ENCODE data around the gene POLR3E. TPM values are rescaled to one million over a fixed set of nuclear protein-coding genes. Genes with fewer than 3 reads are reported as not detected.

The POLR3E gene
- total and polyA plus RNA-seq, 8 donors = 29.2 to 61.2 (median 52.0) TPM

DNA sequence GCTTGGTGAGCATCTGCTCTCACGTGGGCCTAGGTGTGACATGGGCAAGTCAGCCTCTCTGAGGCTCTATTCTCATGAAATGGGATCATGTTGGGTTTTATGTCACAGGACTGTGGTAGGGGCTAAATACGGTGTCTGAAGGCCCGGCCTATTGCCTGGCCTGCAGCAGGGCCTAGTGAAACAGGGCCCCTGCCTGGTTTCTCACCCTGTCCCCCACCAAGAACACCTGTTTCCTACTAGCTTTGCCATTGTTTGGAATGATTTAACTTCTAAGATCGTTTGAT lies 29.1 kb downstream of the POLR3E start:
- intact Hi-C loops (cut with DNase I) = no loop called here
- ATAC-seq = no peak
- H3K36me3 ChIP-seq = peaks cover 0 to 90% of the 10 kb centered on the region in 2 donors

DNA sequence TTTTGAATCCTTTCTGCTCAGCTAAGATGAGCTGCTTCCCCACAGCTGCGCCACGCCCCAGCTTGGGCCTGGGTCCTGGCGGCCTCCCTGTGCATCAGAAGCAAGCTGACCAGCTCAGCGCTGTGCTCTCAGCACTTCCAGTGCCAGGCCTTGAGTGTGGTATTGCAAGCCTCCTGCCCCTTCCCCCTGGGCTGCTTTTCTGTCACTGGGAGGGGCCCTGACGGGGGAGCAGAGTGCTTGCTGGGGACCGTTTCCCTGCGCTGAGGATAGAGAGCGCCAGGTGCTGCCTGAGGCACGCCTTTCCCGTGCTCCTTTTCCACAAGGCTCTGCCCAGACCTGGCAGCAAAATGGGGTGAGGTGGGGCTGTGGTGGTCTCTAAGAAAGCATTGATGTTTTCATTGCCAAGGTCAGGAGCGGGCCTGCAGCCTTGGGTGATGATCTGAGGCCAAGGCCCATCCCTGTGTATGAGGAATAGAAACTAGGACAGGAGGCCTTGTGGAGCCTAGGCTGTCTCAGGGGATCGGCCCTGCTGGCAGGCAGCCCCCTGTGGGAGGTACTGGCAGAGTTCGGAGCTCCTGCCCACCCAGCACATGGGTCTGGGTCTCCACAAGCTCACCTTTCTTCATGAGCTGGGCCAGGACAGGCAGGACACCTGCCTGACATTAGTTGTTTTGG lies 29.7 kb downstream of the POLR3E start:
- TF ChIP-seq, protein P1, sequence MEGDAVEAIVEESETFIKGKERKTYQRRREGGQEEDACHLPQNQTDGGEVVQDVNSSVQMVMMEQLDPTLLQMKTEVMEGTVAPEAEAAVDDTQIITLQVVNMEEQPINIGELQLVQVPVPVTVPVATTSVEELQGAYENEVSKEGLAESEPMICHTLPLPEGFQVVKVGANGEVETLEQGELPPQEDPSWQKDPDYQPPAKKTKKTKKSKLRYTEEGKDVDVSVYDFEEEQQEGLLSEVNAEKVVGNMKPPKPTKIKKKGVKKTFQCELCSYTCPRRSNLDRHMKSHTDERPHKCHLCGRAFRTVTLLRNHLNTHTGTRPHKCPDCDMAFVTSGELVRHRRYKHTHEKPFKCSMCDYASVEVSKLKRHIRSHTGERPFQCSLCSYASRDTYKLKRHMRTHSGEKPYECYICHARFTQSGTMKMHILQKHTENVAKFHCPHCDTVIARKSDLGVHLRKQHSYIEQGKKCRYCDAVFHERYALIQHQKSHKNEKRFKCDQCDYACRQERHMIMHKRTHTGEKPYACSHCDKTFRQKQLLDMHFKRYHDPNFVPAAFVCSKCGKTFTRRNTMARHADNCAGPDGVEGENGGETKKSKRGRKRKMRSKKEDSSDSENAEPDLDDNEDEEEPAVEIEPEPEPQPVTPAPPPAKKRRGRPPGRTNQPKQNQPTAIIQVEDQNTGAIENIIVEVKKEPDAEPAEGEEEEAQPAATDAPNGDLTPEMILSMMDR (IDR thresholded peaks at IDR 0.05) = no peak

More for the DNA sequence above, 29.1 kb downstream of the POLR3E start:
- Histone ChIP-seq H3K4me1 (peaks cover 0 to 12% of the 10 kb centered on the region in 2 donors), H3K27me3 (no peaks in the 10 kb centered on the region), H3K27ac (no peak overlapping the region), H3K4me3 (no peak overlapping the region), H3K9me3 (no peaks in the 10 kb centered on the region)
- no peak for DNase-seq
- TF ChIP-seq, protein P1 (IDR thresholded peaks at IDR 0.05) = no peak

DNA sequence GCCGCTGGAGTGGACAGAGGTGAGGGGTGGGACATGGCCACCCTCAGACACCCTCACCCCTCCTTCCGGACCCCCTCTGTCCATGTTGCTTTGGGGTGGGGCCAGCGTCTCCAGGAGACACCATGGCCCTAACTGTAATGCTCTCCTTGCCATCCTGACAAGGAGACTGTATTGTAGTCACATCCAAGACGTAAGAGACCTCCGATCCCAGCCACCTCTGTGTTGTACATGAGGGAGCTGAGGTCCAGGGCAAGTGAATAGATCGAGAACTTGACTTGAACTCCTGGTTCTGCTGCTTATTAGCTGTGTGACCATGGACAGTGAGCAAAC lies 30.2 kb downstream of the POLR3E start:
- H3K9me3 ChIP-seq = no peaks in the 10 kb centered on the region
- H3K36me3 ChIP-seq = peaks cover 0 to 90% of the 10 kb centered on the region in 2 donors
- no peak overlapping the region for H3K4me3 ChIP-seq
- peaks cover 0 to 9% of the 10 kb centered on the region in 2 donors for H3K4me1 ChIP-seq
- TF ChIP-seq, protein P1 (IDR thresholded peaks at IDR 0.05) = no peak
- intact Hi-C loops (cut with DNase I) = no loop called here
- no peak overlapping the region for H3K27ac ChIP-seq
- H3K27me3 ChIP-seq = no peaks in the 10 kb centered on the region
- ATAC-seq (no peak), DNase-seq (no peak)

More for the DNA sequence above, 29.7 kb downstream of the POLR3E start:
- Histone ChIP-seq H3K4me1 (peaks cover 0 to 9% of the 10 kb centered on the region in 2 donors), H3K27ac (no peak overlapping the region), H3K4me3 (no peak overlapping the region), H3K36me3 (peaks cover 0 to 90% of the 10 kb centered on the region in 2 donors), H3K27me3 (no peaks in the 10 kb centered on the region), H3K9me3 (no peaks in the 10 kb centered on the region)
- ATAC-seq (no peak), DNase-seq (no peak)
- intact Hi-C loops (cut with DNase I) = no loop called here

DNA sequence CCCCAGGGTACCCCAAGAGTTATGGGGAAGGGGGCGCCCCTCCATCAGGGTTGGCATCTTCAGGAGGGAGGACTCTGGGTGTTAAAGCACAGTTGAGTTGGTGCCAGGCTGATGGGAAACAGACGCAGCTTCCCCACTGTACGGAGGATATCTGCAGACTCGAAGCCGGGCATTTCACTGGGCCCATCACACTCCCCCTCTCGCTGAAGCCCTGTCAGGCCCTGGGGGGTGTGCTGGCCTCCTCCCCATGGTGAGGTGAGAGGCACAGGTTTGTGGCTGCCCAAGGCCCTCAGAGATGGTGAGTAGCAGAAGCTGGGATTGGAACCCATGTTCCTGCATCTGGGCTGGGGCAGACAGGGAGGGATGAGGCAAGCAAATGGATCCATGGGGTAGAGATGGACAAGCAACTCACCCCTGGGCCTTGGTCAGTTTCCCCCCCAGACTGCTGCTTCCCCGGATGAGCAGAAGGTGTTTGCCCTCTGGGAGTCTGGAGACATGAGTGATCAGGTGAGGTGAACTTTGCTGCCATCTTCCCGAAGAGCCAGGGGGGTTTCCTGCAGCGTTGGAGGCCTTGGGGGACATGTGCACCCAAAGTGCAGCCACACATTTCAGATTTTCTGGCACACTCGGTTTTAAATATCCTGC lies 31.0 kb downstream of the POLR3E start:
- ATAC-seq (no peak), DNase-seq (no peak)
- H3K9me3 ChIP-seq = no peaks in the 10 kb centered on the region
- no peak overlapping the region for H3K27ac ChIP-seq
- H3K27me3 ChIP-seq = no peaks in the 10 kb centered on the region
- TF ChIP-seq, protein P1 (IDR thresholded peaks at IDR 0.05) = no peak
- peaks cover 0 to 9% of the 10 kb centered on the region in 2 donors for H3K4me1 ChIP-seq
- no peak overlapping the region for H3K4me3 ChIP-seq
- H3K36me3 ChIP-seq = peaks cover 0 to 91% of the 10 kb centered on the region in 2 donors
- intact Hi-C loops (cut with DNase I) = no loop called here

DNA sequence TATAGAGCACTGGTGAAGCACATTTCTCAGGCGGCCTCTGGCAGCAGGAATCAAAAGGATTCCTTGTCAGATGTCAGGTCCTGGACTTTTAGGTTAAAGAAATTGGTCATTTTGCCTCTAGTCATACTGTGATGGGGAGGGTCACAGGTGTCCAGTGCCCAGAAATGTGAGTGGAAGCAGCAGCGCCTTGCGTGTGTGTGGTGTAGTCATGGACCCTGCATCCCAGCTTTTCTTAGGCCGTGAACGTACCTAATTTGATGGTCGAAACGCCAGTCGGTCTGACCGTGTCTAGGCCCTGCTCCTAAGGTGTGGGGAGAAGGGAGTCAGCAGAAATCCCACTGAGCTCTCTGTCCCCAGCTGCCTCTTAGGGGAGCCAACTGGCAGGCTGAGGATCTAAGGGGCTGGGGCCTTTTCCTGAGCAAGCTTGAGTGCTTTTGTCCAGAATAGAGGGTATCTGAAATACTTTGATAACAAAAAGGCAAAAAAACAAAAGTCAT lies 32.0 kb downstream of the POLR3E start:
- H3K4me3 ChIP-seq = no peak overlapping the region
- no peak for ATAC-seq
- H3K36me3 ChIP-seq = peaks cover 0 to 93% of the 10 kb centered on the region in 2 donors
- H3K27me3 ChIP-seq = no peaks in the 10 kb centered on the region
- H3K27ac ChIP-seq = no peak overlapping the region
- H3K9me3 ChIP-seq = no peaks in the 10 kb centered on the region
- no peak for DNase-seq
- TF ChIP-seq, protein P1 (IDR thresholded peaks at IDR 0.05) = no peak
- intact Hi-C loops (cut with DNase I) = no loop called here
- peaks cover 0 to 9% of the 10 kb centered on the region in 2 donors for H3K4me1 ChIP-seq
